Fibroblast of lung (primary cell): Measurements from ENCODE around the gene GNG7.

Source experiments
- EZH2 ChIP-seq: IDR thresholded peaks from 2 replicates; pipeline ENCODE4 v1.5.1; 2012; ENCODE audit warnings: low read length, control low read depth, mild to moderate bottlenecking; ENCODE audit errors: missing control alignments
- TF ChIP-seq, protein P1 (sequence below), 2 donors: IDR thresholded peaks in 1 of 2; conservative IDR thresholded peaks in 1 of 2; 1 replicate in 1 of 2; 2 replicates in 1 of 2; pipeline ENCODE4 v1.5.1; 2011 to 2012; ENCODE audit warnings: low read length in 2 of 2, control low read depth in 1 of 2, inconsistent platforms in 1 of 2, low read depth in 1 of 2, mild to moderate bottlenecking in 1 of 2

- TF ChIP-seq, protein P1, sequence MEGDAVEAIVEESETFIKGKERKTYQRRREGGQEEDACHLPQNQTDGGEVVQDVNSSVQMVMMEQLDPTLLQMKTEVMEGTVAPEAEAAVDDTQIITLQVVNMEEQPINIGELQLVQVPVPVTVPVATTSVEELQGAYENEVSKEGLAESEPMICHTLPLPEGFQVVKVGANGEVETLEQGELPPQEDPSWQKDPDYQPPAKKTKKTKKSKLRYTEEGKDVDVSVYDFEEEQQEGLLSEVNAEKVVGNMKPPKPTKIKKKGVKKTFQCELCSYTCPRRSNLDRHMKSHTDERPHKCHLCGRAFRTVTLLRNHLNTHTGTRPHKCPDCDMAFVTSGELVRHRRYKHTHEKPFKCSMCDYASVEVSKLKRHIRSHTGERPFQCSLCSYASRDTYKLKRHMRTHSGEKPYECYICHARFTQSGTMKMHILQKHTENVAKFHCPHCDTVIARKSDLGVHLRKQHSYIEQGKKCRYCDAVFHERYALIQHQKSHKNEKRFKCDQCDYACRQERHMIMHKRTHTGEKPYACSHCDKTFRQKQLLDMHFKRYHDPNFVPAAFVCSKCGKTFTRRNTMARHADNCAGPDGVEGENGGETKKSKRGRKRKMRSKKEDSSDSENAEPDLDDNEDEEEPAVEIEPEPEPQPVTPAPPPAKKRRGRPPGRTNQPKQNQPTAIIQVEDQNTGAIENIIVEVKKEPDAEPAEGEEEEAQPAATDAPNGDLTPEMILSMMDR (conservative IDR thresholded peaks at IDR 0.05 in 1 of 2, IDR thresholded peaks at IDR 0.05 in 1 of 2; ENCODE audit: low read depth in 1 of 2, low read length in 2 of 2): no peak
- TF ChIP-seq EZH2: no peak
These were observed 113.1 kb downstream of the GNG7 start for GRCh38 chr19:2589441-2589840.
